Chondrocyte (in vitro differentiated cells): ENCODE data around the gene HLA-DQB1. TPM values are rescaled to one million over a fixed set of nuclear protein-coding genes. Genes with fewer than 3 reads are reported as not detected.
"Not testable (repeated sequence)": the region's sequence is repeated elsewhere in the genome, so short reads cannot be mapped to it uniquely, and the experiment has no call there.

Experiments
- DNase-seq: peaks from one replicate; pipeline ENCODE4 v3.0.0; 2021; ENCODE audit warnings: mixed read lengths, low spot score
- H3K27ac Mint-ChIP-seq: one replicate; pipeline ENCODE4 v1.8.0; 2021; ENCODE audit warnings: mild to moderate bottlenecking, moderate library complexity, mixed read lengths; ENCODE audit not compliant: unreplicated experiment
- H3K27me3 Mint-ChIP-seq: 2 replicates; pipeline ENCODE4 v1.8.0; 2021; ENCODE audit warnings: low read depth, mixed read lengths
- H3K36me3 Mint-ChIP-seq: 2 replicates; pipeline ENCODE4 v1.8.0; 2021; ENCODE audit warnings: low read depth, mixed read lengths
- H3K4me1 Mint-ChIP-seq: 2 replicates; pipeline ENCODE4 v1.8.0; 2021; ENCODE audit warnings: low read depth, mild to moderate bottlenecking, mixed read lengths
- H3K4me3 Mint-ChIP-seq: one replicate; pipeline ENCODE4 v1.8.0; 2021; ENCODE audit warnings: mild to moderate bottlenecking, moderate library complexity, mixed read lengths; ENCODE audit not compliant: unreplicated experiment
- H3K9me3 Mint-ChIP-seq: 2 replicates; pipeline ENCODE4 v1.8.0; 2021; ENCODE audit warnings: low read depth, mixed read lengths
- CTCF ChIP-seq: fragments of 200-600 bp; sonication (generic); IDR thresholded peaks from 2 replicates; pipeline ENCODE4 v1.5.0; 2021; ENCODE audit warnings: antibody characterized with exemption, mild to moderate bottlenecking, moderate library complexity
- total RNA-seq: library from RNA; stranded (reverse); gene quantifications from 3 replicates; pipeline ENCODE4 v1.2.1, GENCODE V29; 2021

Gene HLA-DQB1
- total RNA-seq, 1 donor from 2014 or later = not detected

- Mint-ChIP-seq H3K9me3 (no peaks in the 10 kb centered on the region), H3K27me3 (peaks cover 34% of the 10 kb centered on the region), H3K4me3 (no peak overlapping the region), H3K36me3 (no peaks in the 10 kb centered on the region), H3K27ac (no peak overlapping the region), H3K4me1 (no peaks in the 10 kb centered on the region)
- no peak for DNase-seq
- TF ChIP-seq CTCF = no peak
Observed at GRCh38 chr6:32635526-32636123, 30.8 kb downstream of the HLA-DQB1 start.

- not testable (repeated sequence) for DNase-seq, H3K9me3 Mint-ChIP-seq, H3K4me1 Mint-ChIP-seq, H3K36me3 Mint-ChIP-seq, H3K4me3 Mint-ChIP-seq, H3K27ac Mint-ChIP-seq
- peaks cover 21% of the 10 kb centered on the region for H3K27me3 Mint-ChIP-seq
Observed at GRCh38 chr6:32629793-32630192, 36.7 kb downstream of the HLA-DQB1 start.

- Mint-ChIP-seq H3K27ac (no peak overlapping the region), H3K9me3 (no peaks in the 10 kb centered on the region), H3K27me3 (peaks cover 14% of the 10 kb centered on the region), H3K4me3 (no peak overlapping the region), H3K4me1 (no peaks in the 10 kb centered on the region), H3K36me3 (no peaks in the 10 kb centered on the region)
- DNase-seq = no peak
- TF ChIP-seq CTCF = no peak
Observed at GRCh38 chr6:32627831-32628230, 38.6 kb downstream of the HLA-DQB1 start.

GRCh38 chr6:32627249-32627648 is 39.2 kb downstream of the HLA-DQB1 start:
- Mint-ChIP-seq H3K4me3 (no peak overlapping the region), H3K4me1 (no peaks in the 10 kb centered on the region), H3K27me3 (peaks cover 8% of the 10 kb centered on the region), H3K36me3 (no peaks in the 10 kb centered on the region), H3K9me3 (no peaks in the 10 kb centered on the region), H3K27ac (no peak overlapping the region)
- DNase-seq = no peak
- TF ChIP-seq CTCF = no peak

GRCh38 chr6:32625137-32625536 is 41.3 kb downstream of the HLA-DQB1 start:
- Mint-ChIP-seq H3K27ac (no peak overlapping the region), H3K4me1 (no peaks in the 10 kb centered on the region)
- TF ChIP-seq CTCF = no peak

GRCh38 chr6:32624565-32624964 is 41.9 kb downstream of the HLA-DQB1 start:
- TF ChIP-seq CTCF = no peak
- Mint-ChIP-seq H3K4me1 (no peaks in the 10 kb centered on the region), H3K36me3 (no peaks in the 10 kb centered on the region)

More at GRCh38 chr6:32625137-32625536, 41.3 kb downstream of the HLA-DQB1 start:
- Mint-ChIP-seq H3K9me3 (no peaks in the 10 kb centered on the region), H3K36me3 (no peaks in the 10 kb centered on the region), H3K27me3 (peaks cover 6% of the 10 kb centered on the region), H3K4me3 (no peak overlapping the region)
- DNase-seq = no peak

More at GRCh38 chr6:32624565-32624964, 41.9 kb downstream of the HLA-DQB1 start:
- Mint-ChIP-seq H3K27me3 (peaks cover 6% of the 10 kb centered on the region), H3K4me3 (no peak overlapping the region), H3K9me3 (no peaks in the 10 kb centered on the region), H3K27ac (no peak overlapping the region)
- DNase-seq = no peak
